Fibroblast of the aortic adventitia (primary cell): ENCODE results near the gene WDR4. TPM values are rescaled to one million over a fixed set of nuclear protein-coding genes. Genes with fewer than 3 reads are reported as not detected.
"Not testable (repeated sequence)": the region's sequence is repeated elsewhere in the genome, so short reads cannot be mapped to it uniquely, and the experiment has no call there.

ENCODE experiments used
- DNase-seq: peaks from one replicate; pipeline ENCODE4 v3.0.0-alpha.2; 2010; ENCODE audit warnings: low read depth
- H3K4me3 ChIP-seq: 2 replicates; pipeline ENCODE4 v1.5.1; 2011; ENCODE audit warnings: low read depth, mild to moderate bottlenecking, control low read depth, low read length, moderate library complexity
- total RNA-seq: library from RNA; depleted of rRNA; stranded (reverse); fragments of >200 nt; gene quantifications from 2 replicates; pipeline ENCODE4 v1.2.3, GENCODE V29; 2012; ENCODE audit warnings: low replicate concordance
- TF ChIP-seq, protein P1 (sequence below): IDR thresholded peaks from 2 replicates; pipeline ENCODE4 v1.5.1; 2011; ENCODE audit warnings: mild to moderate bottlenecking, low read length, control low read depth, inconsistent platforms; ENCODE audit not compliant: insufficient read depth

The WDR4 gene
- total RNA-seq, 1 donor: 12.8 TPM

DNA sequence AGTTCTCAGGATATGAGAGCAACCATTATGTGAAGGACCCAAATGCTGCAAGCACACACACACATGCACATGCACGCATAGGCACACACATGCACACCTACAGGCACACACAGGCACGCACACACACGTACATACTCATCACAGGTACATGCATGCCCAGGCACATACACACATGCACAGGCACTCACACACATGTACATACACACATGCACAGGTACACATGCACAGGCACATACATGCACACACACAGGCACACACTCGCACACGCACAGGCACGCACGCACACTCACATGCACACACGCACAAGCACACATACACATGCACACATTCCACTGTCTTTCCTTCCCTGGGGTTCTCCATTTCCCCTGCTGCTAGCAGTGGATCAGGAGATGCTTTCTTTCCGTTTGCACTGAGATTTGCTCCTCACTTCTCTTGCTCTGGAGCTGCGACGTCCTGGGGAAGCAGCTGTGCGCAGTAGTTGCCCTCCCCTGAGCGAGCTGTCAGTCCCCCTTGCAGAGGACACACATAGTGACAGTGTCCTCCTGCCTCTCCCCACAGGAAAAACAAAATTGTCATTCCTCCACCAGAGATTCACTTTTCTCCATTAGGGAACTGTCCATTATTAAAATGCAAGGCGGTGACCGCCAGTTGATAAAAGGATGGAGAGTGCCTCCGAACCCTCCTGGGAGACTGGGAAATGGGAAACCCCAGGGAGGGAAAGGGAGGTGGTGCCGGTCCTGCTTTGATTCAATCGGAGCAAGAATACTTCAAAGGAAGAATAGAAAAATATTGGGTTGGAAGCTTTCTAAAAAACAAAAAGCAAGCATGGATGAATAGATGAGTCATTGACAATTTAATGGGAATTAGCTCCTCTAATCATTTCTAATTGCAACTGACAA, 69.5 kb downstream of the WDR4 start:
- no peak overlapping the region for H3K4me3 ChIP-seq
- no peak for DNase-seq
- TF ChIP-seq, protein P1, sequence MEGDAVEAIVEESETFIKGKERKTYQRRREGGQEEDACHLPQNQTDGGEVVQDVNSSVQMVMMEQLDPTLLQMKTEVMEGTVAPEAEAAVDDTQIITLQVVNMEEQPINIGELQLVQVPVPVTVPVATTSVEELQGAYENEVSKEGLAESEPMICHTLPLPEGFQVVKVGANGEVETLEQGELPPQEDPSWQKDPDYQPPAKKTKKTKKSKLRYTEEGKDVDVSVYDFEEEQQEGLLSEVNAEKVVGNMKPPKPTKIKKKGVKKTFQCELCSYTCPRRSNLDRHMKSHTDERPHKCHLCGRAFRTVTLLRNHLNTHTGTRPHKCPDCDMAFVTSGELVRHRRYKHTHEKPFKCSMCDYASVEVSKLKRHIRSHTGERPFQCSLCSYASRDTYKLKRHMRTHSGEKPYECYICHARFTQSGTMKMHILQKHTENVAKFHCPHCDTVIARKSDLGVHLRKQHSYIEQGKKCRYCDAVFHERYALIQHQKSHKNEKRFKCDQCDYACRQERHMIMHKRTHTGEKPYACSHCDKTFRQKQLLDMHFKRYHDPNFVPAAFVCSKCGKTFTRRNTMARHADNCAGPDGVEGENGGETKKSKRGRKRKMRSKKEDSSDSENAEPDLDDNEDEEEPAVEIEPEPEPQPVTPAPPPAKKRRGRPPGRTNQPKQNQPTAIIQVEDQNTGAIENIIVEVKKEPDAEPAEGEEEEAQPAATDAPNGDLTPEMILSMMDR: no peak

DNA sequence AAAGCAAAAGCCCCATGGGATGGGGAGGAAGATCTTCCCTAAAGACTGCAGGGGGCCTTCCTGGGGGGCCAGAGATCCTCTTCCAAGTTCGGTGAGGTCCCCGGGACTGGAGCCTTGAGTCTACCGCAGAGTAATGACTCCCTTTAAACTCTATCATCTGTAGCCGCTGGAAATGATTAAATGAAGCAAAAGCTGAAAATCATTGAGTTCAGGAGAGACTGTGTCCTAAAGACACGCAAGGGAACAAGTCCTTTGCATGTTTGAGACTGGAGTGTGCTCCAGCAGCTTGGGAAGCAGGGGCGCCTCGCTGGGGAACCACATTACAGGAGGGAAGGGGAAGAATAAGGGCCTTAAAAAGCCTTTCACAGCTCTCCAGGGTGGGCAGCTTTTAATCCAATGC, 70.2 kb downstream of the WDR4 start:
- TF ChIP-seq, protein P1: no peak
- no peak overlapping the region for H3K4me3 ChIP-seq
- no peak for DNase-seq

DNA sequence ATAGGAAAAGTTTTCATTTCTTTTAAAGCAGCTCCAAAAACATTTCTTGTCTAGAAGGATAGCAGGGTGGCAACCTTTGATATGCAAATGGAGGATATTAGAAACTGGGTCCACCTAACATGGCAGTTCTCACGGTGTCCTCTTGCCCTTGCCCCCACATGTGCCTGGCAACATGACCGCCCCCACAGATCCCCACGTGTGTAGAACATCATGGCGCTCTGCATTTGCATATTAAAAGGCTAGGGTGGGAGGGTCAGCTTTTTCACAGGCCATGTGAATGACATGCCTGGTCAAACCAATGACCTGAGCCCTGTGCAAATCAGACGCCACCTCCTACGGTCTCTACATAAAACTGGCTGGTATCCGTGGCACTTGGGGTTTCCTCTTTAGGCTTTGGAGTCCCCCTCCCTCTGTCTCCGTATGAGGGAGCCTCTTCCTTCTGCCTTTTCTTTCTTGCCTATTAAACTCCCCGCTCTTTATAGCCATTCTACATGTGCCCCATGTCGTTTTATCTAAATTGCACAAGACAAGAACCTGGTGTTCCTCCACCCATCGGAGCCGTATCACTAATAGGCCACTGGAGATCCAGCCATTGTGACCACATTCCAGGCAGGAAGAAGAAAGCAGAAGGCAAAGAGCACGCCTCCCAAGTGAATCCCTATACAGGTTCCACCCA, 71.3 kb downstream of the WDR4 start:
- H3K4me3 ChIP-seq: no peak overlapping the region
- TF ChIP-seq, protein P1: no peak
- DNase-seq: no peak

DNA sequence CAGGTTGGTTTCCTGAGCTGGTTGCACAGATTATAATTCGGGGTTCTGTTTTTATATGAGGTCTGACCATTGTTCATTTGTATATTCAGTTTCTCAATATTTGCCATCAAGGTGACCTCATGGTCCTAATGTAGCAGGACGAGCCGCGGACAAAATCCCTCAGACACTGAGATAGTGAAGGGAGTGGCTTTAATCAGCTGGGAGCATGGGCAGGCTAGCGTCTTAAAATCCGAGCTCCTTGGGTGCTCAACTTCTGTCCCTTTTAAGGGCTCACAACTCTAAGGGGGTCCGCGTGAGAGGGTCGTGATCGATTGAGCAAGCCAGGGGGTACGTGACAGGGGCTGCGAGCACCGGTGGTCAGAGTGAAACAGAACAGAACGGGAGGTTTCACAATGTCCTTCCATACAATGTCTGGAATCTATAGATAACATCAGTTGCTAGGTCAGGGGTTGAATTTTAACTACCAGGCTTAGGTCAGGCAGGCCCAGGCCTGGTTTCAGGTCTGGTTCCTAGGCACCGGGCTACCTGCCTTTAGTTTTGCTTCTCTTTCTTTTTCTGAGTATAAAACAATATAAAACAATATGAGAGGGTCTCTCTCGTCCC, 71.9 kb downstream of the WDR4 start:
- DNase-seq, H3K4me3 ChIP-seq: not testable (repeated sequence)

DNA sequence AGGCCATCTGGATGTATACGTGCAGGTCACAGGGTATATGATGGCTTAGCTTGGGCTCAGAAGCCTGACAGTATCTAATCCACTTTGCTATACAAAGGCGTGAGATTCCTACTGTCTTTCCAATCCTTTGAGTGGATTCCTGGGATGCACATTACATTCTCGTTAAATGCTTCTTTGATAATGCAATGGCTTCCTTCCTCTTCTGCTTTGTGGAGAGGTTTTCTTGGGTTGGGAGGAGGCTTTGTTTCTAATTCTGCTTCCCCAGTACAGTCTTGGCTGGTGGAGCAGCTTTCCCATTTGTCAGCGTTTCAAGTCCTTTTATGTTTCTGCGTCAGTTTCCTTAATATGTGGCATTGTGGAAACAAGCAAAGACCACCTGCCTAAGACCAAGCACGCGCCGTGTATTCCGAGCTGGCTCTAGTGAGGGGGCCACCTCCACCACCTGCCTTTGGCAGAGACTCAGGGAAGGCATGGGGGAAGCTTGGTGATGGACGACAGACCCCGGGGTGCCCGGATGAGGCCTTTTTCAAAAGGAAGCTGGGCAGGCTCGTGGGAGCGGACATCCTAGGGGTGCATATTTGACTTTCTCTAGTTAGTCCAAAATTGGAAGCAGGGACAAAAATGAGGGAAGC, 72.7 kb downstream of the WDR4 start:
- TF ChIP-seq, protein P1: no peak
- H3K4me3 ChIP-seq: no peak overlapping the region
- DNase-seq: no peak

DNA sequence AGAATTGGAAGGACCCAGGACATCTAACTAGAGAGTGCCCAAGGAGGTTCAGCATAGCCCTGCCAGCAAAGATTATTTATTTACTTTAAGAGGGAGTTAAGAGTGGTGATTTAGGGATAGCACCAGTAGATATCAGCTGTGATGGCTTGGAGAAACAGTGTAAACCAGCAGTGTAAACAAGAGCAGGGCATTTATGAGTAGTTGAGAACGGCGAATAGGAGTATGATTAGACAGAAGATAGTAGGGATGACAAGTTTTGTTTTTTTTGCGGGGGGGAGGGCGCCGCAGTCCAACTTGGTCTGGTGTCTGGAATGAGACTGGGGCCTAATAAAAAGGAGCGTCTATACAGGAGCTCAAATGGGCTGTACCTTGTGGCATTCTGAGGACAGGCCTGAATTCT, 77.7 kb downstream of the WDR4 start:
- DNase-seq, H3K4me3 ChIP-seq: not testable (repeated sequence)

DNA sequence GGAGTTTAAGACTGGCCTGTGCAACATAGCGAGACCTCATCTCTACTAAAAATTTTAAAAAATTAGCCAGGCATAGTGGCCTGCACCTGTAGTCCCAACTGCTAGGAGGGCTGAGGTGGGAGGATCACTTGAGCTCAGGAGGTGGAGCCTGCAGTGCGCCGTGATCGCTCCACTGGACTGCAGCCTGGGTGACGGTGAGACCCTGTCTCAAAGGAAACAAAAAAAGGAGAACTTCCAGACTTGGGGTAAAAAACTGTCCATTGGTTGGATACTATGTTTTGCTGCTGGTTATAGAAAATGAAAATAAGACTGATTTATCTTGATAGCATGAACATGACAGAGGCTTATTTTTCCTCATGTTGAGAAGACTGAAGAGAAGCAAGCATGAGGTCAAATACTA, 79.4 kb downstream of the WDR4 start:
- TF ChIP-seq, protein P1: no peak
- H3K4me3 ChIP-seq: no peak overlapping the region
- no peak for DNase-seq
